H1 (cell line): ENCODE measurements around the gene SCYL1. TPM values are rescaled to one million over a fixed set of nuclear protein-coding genes. Genes with fewer than 3 reads are reported as not detected.
A peak's percentile ranks its signal among the peaks of the same experiment; 100 is the strongest.

ENCODE experiments used
- CBX8 ChIP-seq: fragments of 300-800, 300-1000 bp; sonication (generic); IDR thresholded peaks from 2 replicates; pipeline ENCODE4 v1.7.1; 2016; ENCODE audit warnings: low read depth, low read length, borderline replicate concordance
- EGR1 ChIP-seq: IDR thresholded peaks from 2 replicates; pipeline ENCODE4 v1.6.1; 2011; ENCODE audit warnings: low read depth, low read length, borderline replicate concordance
- GABPA ChIP-seq: IDR thresholded peaks from 2 replicates; pipeline ENCODE4 v1.6.1; 2011; ENCODE audit warnings: mild to moderate bottlenecking, low read length, moderate library complexity, borderline replicate concordance; ENCODE audit not compliant: insufficient read depth
- GTF2F1 ChIP-seq: IDR thresholded peaks from 2 replicates; pipeline ENCODE4 v1.6.1; 2012; ENCODE audit warnings: low read depth, low read length, improper control_type of control experiment, borderline replicate concordance
- HDAC6 ChIP-seq: IDR thresholded peaks from one replicate; pipeline ENCODE4 v1.7.1; 2012; ENCODE audit warnings: low read depth, mild to moderate bottlenecking, inconsistent platforms, low read length, moderate library complexity
- KDM4A ChIP-seq: IDR thresholded peaks from one replicate; pipeline ENCODE4 v1.7.1; 2012; ENCODE audit warnings: low read depth, mild to moderate bottlenecking, moderate library complexity, low read length, inconsistent platforms; ENCODE audit not compliant: severe bottlenecking
- SP1 ChIP-seq: IDR thresholded peaks from 2 replicates; pipeline ENCODE4 v1.6.1; 2011; ENCODE audit warnings: low read depth, low read length
- YY1 ChIP-seq: IDR thresholded peaks from 2 replicates; pipeline ENCODE4 v1.6.1; 2011; ENCODE audit warnings: low read depth, mild to moderate bottlenecking, low read length
- polyA plus RNA-seq, 7 experiments: library from polyadenylated mRNA; depleted of rRNA in 3 of 7; stranded (reverse) in 5 of 7; unstranded in 2 of 7; fragments of >200 nt in 5 of 7; fragments of 200-250 nt in 2 of 7; gene quantifications; 1 replicate in 5 of 7; 2 replicates in 1 of 7; 4 replicates in 1 of 7; pipeline versions ENCODE4 v1.2.1 to v1.2.3, GENCODE V29; 2011 to 2013; ENCODE audit warnings: missing spikeins in 2 of 7, mixed read lengths in 2 of 7
- total RNA-seq: library from RNA; stranded (reverse); fragmentation: NEBNext Ultra II Directional; extraction: Animal tissue kit (Norgen Biotek cat#: 25700); gene quantifications from 2 replicates; pipeline ENCODE4 v1.2.1, GENCODE V29; 2021

The SCYL1 gene
- total and polyA plus RNA-seq, 2 of the 8 experiments (the other 6 are each of a cell fraction or from before 2014, with no cell fraction given): 59.8 to 77.7 TPM

- TF ChIP-seq KDM4A (peak; percentile 36), CBX8 (no peak), EGR1 (no peak), GTF2F1 (no peak), SP1 (no peak), GABPA (no peak), YY1 (no peak), HDAC6 (no peak)
- TF ChIP-seq, all 59 proteins: peak for 4
Measured at GRCh38 chr11:65558002-65558929, 33.4 kb downstream of the SCYL1 start, which contains the start of gene LTBP3 (continued).
